H1 (cell line): ENCODE measurements around the gene RNASE3. TPM values are rescaled to one million over a fixed set of nuclear protein-coding genes. Genes with fewer than 3 reads are reported as not detected.
A peak's percentile ranks its signal among the peaks of the same experiment; 100 is the strongest.

Experiments used
- CTCF ChIA-PET: fragments of 300-600 bp; sonication (Branson Sonifier 250); formaldehyde crosslinking; loops from one replicate; lab custom pipeline; 2021; ENCODE audit not compliant: partially characterized antibody; lab: Charles Lee
- POLR2A ChIA-PET: fragments of 300-600 bp; sonication (Branson Sonifier 250); formaldehyde crosslinking; loops from one replicate; lab custom pipeline; 2021; ENCODE audit warnings: inconsistent platforms; ENCODE audit not compliant: partially characterized antibody; lab: Charles Lee
- DNase-seq, 2 experiments: peaks; one replicate each; pipeline versions ENCODE4 v3.0.0 to v3.0.0-alpha.2; 2010 to 2022; ENCODE audit warnings: low spot score in 2 of 2, low read depth in 1 of 2, mixed read lengths in 1 of 2
- FAIRE-seq: peaks from 2 replicates; lab custom pipeline; 2011; peaks lifted over from hg19 to GRCh38; lab: Jason Lieb, UNC
- H2AFZ ChIP-seq: 2 replicates; pipeline ENCODE4 v1.8.1; 2012; ENCODE audit warnings: low read length, inconsistent platforms
- H2AK5ac ChIP-seq: 2 replicates; pipeline ENCODE4 v1.6.1; 2013; ENCODE audit warnings: low read depth, low read length
- H2BK120ac ChIP-seq: replicated peaks from 2 replicates; pipeline ENCODE3; 2013; ENCODE audit warnings: low read depth, low read length, inconsistent platforms
- H2BK12ac ChIP-seq: 2 replicates; pipeline ENCODE4 v1.6.1; 2013; ENCODE audit warnings: low read depth, low read length
- H2BK15ac ChIP-seq: 2 replicates; pipeline ENCODE4 v1.6.1; 2013; ENCODE audit warnings: low read length
- H2BK20ac ChIP-seq: 2 replicates; pipeline ENCODE4 v1.6.1; 2013; ENCODE audit warnings: low read length
- H2BK5ac ChIP-seq: 2 replicates; pipeline ENCODE4 v1.6.1; 2013; ENCODE audit warnings: low read depth, low read length
- H3K14ac ChIP-seq: 2 replicates; pipeline ENCODE4 v1.6.1; 2013; ENCODE audit warnings: inconsistent platforms; ENCODE audit not compliant: insufficient read length
- H3K18ac ChIP-seq: 2 replicates; pipeline ENCODE4 v1.6.1; 2013; ENCODE audit warnings: low read length; ENCODE audit errors: extremely low read depth
- H3K23ac ChIP-seq: 2 replicates; pipeline ENCODE4 v1.6.1; 2013; ENCODE audit warnings: inconsistent platforms; ENCODE audit not compliant: insufficient read length
- H3K23me2 ChIP-seq: 2 replicates; pipeline ENCODE4 v1.6.1; 2013; ENCODE audit warnings: low read depth, low read length
- H3K27ac ChIP-seq: 2 replicates; pipeline ENCODE4 v1.6.1; 2011; ENCODE audit warnings: low read depth, low read length, inconsistent platforms
- H3K27me3 ChIP-seq, 4 experiments: replicated peaks in 1 of 4; 1 replicate in 1 of 4; 2 replicates in 3 of 4; pipeline versions ENCODE4 v1.6.1 to v1.8.1; 2011 to 2013; ENCODE audit warnings: low read length in 3 of 4, mild to moderate bottlenecking in 3 of 4, inconsistent platforms in 2 of 4, mixed read lengths in 2 of 4, moderate library complexity in 1 of 4; ENCODE audit not compliant: control insufficient read depth in 3 of 4, insufficient read depth in 3 of 4; ENCODE audit errors: extremely low read depth in 1 of 4
- H3K36me3 ChIP-seq, 4 experiments: 2 replicates each; pipeline versions ENCODE4 v1.6.1 to v1.8.1; 2011 to 2013; ENCODE audit warnings: mild to moderate bottlenecking in 4 of 4, low read length in 3 of 4, moderate library complexity in 2 of 4, control low read depth in 1 of 4, inconsistent platforms in 1 of 4; ENCODE audit not compliant: insufficient read depth in 4 of 4, control insufficient read depth in 2 of 4
- H3K4ac ChIP-seq: replicated peaks from 2 replicates; pipeline ENCODE3; 2013; ENCODE audit warnings: low read length, low read depth, mixed read lengths, inconsistent platforms; ENCODE audit not compliant: insufficient read length
- H3K4me1 ChIP-seq, 4 experiments: replicated peaks in 1 of 4; 1 replicate in 1 of 4; 2 replicates in 3 of 4; pipeline versions ENCODE4 v1.6.1 to v1.8.1; 2011 to 2013; ENCODE audit warnings: low read length in 3 of 4, inconsistent platforms in 2 of 4, mixed read lengths in 1 of 4; ENCODE audit not compliant: insufficient read depth in 4 of 4, control insufficient read depth in 3 of 4
- H3K4me2 ChIP-seq, 2 experiments: 2 replicates each; pipeline versions ENCODE4 v1.6.1 to v1.8.1; 2011 to 2013; ENCODE audit warnings: low read depth in 2 of 2, low read length in 2 of 2, control low read depth in 1 of 2, inconsistent platforms in 1 of 2, mild to moderate bottlenecking in 1 of 2; ENCODE audit not compliant: insufficient read depth in 1 of 2
- H3K4me3 ChIP-seq, 4 experiments: fragments of 200-600, 300-600 bp in 1 of 4; sonication (generic), shearing (Covaris generic), sonication (Bioruptor Twin) in 1 of 4; 2 replicates each; pipeline versions ENCODE4 v1.5.1 to v1.8.1; 2011 to 2016; ENCODE audit warnings: low read length in 4 of 4, low read depth in 3 of 4, control low read depth in 2 of 4, inconsistent platforms in 2 of 4, mild to moderate bottlenecking in 2 of 4, mixed read lengths in 1 of 4, moderate library complexity in 1 of 4; ENCODE audit not compliant: insufficient read depth in 2 of 4; ENCODE audit errors: extremely low read depth in 1 of 4
- H3K56ac ChIP-seq: replicated peaks from 2 replicates; pipeline ENCODE3; 2013; ENCODE audit warnings: low read depth, mild to moderate bottlenecking, mixed read lengths, low read length, inconsistent platforms; ENCODE audit not compliant: insufficient read length
- H3K79me1 ChIP-seq: 2 replicates; pipeline ENCODE4 v1.6.1; 2013; ENCODE audit warnings: low read depth, low read length, control low read depth
- H3K79me2 ChIP-seq, 2 experiments: 2 replicates each; pipeline versions ENCODE4 v1.6.1 to v1.8.1; 2012 to 2013; ENCODE audit warnings: low read length in 2 of 2, mild to moderate bottlenecking in 2 of 2, inconsistent platforms in 1 of 2; ENCODE audit not compliant: insufficient read depth in 2 of 2, control insufficient read depth in 1 of 2
- H3K9ac ChIP-seq, 4 experiments: replicated peaks in 1 of 4; 1 replicate in 1 of 4; 2 replicates in 3 of 4; pipeline versions ENCODE4 v1.6.1 to v1.8.1; 2011 to 2013; ENCODE audit warnings: low read depth in 3 of 4, low read length in 3 of 4, control low read depth in 2 of 4, mild to moderate bottlenecking in 2 of 4, moderate library complexity in 2 of 4, inconsistent platforms in 1 of 4; ENCODE audit errors: extremely low read depth in 1 of 4
- H3K9me3 ChIP-seq, 2 experiments: 2 replicates each; pipeline versions ENCODE4 v1.6.1 to v1.8.1; 2012 to 2013; ENCODE audit warnings: mild to moderate bottlenecking in 2 of 2, moderate library complexity in 2 of 2, control low read depth in 1 of 2, inconsistent platforms in 1 of 2, low read depth in 1 of 2, low read length in 1 of 2, mixed read lengths in 1 of 2; ENCODE audit not compliant: insufficient read depth in 2 of 2
- H4K20me1 ChIP-seq, 2 experiments: replicated peaks in 1 of 2; 2 replicates each; pipeline versions ENCODE3 to v1.8.1; 2011 to 2013; ENCODE audit warnings: inconsistent platforms in 2 of 2, low read length in 2 of 2, mild to moderate bottlenecking in 1 of 2; ENCODE audit not compliant: insufficient read depth in 2 of 2, control insufficient read depth in 1 of 2
- H4K5ac ChIP-seq: 2 replicates; pipeline ENCODE4 v1.6.1; 2013; ENCODE audit warnings: low read length, low read depth, mixed read lengths, inconsistent platforms; ENCODE audit not compliant: insufficient read length
- H4K8ac ChIP-seq: 2 replicates; pipeline ENCODE4 v1.8.0; 2013; ENCODE audit warnings: mild to moderate bottlenecking, moderate library complexity, low read length, inconsistent platforms; ENCODE audit not compliant: insufficient read depth; ENCODE audit errors: extremely low read depth
- H4K91ac ChIP-seq: replicated peaks from 2 replicates; pipeline ENCODE3; 2013; ENCODE audit warnings: low read length, mixed read lengths, inconsistent platforms; ENCODE audit not compliant: insufficient read length
- KDM1A ChIP-seq: fragments of 200-600, 300-600 bp; sonication (generic); IDR thresholded peaks from 2 replicates; pipeline ENCODE4 v1.7.1; 2016; ENCODE audit warnings: mild to moderate bottlenecking, low read length, borderline replicate concordance
- SAP30 ChIP-seq: fragments of 300-600 bp; sonication (generic); IDR thresholded peaks from 2 replicates; pipeline ENCODE4 v1.7.1; 2012; ENCODE audit warnings: low read length, moderate library complexity, mild to moderate bottlenecking, inconsistent platforms; ENCODE audit not compliant: insufficient read depth, insufficient replicate concordance
- WGBS, 2 experiments: shearing (Covaris generic) in 1 of 2; methylation state at CpG; one replicate each; pipeline versions ENCODE4 v1.1.6 to v1.1.7; 2013 to 2015; ENCODE audit warnings: low lambda C conversion rate in 2 of 2, mixed read lengths in 2 of 2, inconsistent platforms in 1 of 2, low coverage in 1 of 2, missing lambda C conversion rate in 1 of 2; ENCODE audit not compliant: insufficient replicate concordance in 2 of 2, insufficient coverage in 1 of 2, insufficient read length in 1 of 2; ENCODE audit errors: extremely low coverage in 1 of 2, missing lambda C conversion rate in 1 of 2; 5-methylcytosine and 5-hydroxymethylcytosine counted together
- polyA plus RNA-seq, 7 experiments: library from polyadenylated mRNA; depleted of rRNA in 3 of 7; stranded (reverse) in 5 of 7; unstranded in 2 of 7; fragments of >200 nt in 5 of 7; fragments of 200-250 nt in 2 of 7; gene quantifications; 1 replicate in 5 of 7; 2 replicates in 1 of 7; 4 replicates in 1 of 7; pipeline versions ENCODE4 v1.2.1 to v1.2.3, GENCODE V29; 2011 to 2013; ENCODE audit warnings: missing spikeins in 2 of 7, mixed read lengths in 2 of 7
- total RNA-seq: library from RNA; stranded (reverse); fragmentation: NEBNext Ultra II Directional; extraction: Animal tissue kit (Norgen Biotek cat#: 25700); gene quantifications from 2 replicates; pipeline ENCODE4 v1.2.1, GENCODE V29; 2021

RNASE3 gene
- total and polyA plus RNA-seq, 2 of the 8 experiments (the other 6 are each of a cell fraction or from before 2014, with no cell fraction given), result not detected

DNA sequence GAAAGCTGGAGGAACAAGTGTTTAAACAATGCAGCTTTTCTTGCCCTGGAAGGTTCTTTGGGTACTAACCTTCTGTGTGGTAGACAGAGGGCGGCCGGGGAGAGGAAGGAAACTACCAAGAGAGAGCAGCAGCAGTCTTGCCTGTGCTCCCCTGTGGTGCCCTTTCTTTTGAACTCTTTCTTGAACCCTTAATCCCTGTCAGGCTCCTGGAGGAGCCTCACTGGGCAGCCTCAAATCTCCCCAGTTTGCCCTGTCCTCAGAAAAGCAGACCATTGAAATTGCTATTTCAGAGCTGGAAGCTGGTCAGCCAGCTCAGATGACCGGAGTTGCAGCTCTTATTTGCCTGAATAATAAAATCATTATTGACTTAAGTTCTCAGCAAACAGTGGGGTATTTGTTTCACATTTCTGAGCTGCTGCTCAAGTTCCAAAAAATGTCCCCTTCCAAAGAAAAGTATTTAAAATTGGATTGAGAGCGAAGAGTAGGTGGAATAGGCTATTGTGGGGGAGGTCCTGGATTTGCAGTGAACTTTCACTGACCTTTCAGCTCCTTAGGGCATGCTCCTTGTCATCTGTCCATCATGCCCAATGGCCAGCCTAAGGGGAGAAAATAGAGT, 42.1 kb upstream of the RNASE3 start:
- no peak overlapping the region for H4K8ac ChIP-seq
- WGBS, 2 experiments, result 52% methylated on average over 4 of the region's 4 CpGs; no CpG with 5 or more reads in 1 of the 2 experiments
- H2BK5ac ChIP-seq, result no peak overlapping the region
- no peak overlapping the region for H3K18ac ChIP-seq
- H2BK20ac ChIP-seq, result 0 out of 2 replicates have a peak overlapping the region, but pooled peaks have one; percentile 15
- H4K91ac ChIP-seq, result no peak overlapping the region
- no peaks in the 10 kb centered on the region for H3K23me2 ChIP-seq
- no peaks in the 10 kb centered on the region for H3K79me1 ChIP-seq
- no peak overlapping the region for H2AK5ac ChIP-seq
- no peak overlapping the region for H4K5ac ChIP-seq
- H2BK12ac ChIP-seq, result no peak overlapping the region
- no peak overlapping the region for H3K4me2 ChIP-seq
- no peaks in the 10 kb centered on the region for H3K27me3 ChIP-seq
- ChIA-PET POLR2A (interaction anchor here (1.2 kb wide), 2 partner anchors 122 to 157 kb away, joined by 3 to 5 read pairs; no protein-coding TSS in a partner anchor), CTCF (interaction anchor here (1.0 to 5.0 kb wide), 10 partner anchors 10 to 148 kb away, joined by 3 to 52 read pairs (median 4); no protein-coding TSS in a partner anchor)
- no peaks in the 10 kb centered on the region for H3K36me3 ChIP-seq
- H3K4ac ChIP-seq, result no peak overlapping the region
- no peaks in the 10 kb centered on the region for H3K9me3 ChIP-seq
- no peak overlapping the region for H3K14ac ChIP-seq
- TF ChIP-seq SAP30 (no peak), KDM1A (peak; percentile 55; the same call in 1 of the 2 replicates)
- no peak overlapping the region for H3K9ac ChIP-seq
- H3K79me2 ChIP-seq, result no peaks in the 10 kb centered on the region
- no peak overlapping the region for H3K4me3 ChIP-seq
- no peak overlapping the region for H3K23ac ChIP-seq
- H3K56ac ChIP-seq, result no peak overlapping the region
- H2AFZ ChIP-seq, result no peak overlapping the region
- no peak overlapping the region for H2BK15ac ChIP-seq
- FAIRE-seq (peak; percentile 32), DNase-seq (no peak)
- H2BK120ac ChIP-seq, result no peak overlapping the region
- no peak overlapping the region for H3K27ac ChIP-seq
- H3K4me1 ChIP-seq, result peaks cover 0 to 4% (median 3%) of the 10 kb centered on the region in 4 experiments; a peak in 3 of 7 replicates
- H4K20me1 ChIP-seq, result no peaks in the 10 kb centered on the region
